Measurements from ENCODE around the gene GSTO1.

Gene GSTO1

GRCh38 chr10:104277785-104278184, 23.1 kb downstream of the GSTO1 start:
- FAIRE-seq = no peak

- FAIRE-seq = no peak
These were observed 25.0 kb downstream of the GSTO1 start for GRCh38 chr10:104279550-104280259.

GRCh38 chr10:104281694-104282093, 27.0 kb downstream of the GSTO1 start:
- no peak for FAIRE-seq

GRCh38 chr10:104284846-104285245, 30.2 kb downstream of the GSTO1 start:
- no peak for FAIRE-seq

- no peak for FAIRE-seq
These were observed 32.2 kb downstream of the GSTO1 start for GRCh38 chr10:104286939-104287338.

GRCh38 chr10:104288355-104288754, 33.7 kb downstream of the GSTO1 start:
- FAIRE-seq = no peak

- no peak for FAIRE-seq
These were observed 36.8 kb downstream of the GSTO1 start for GRCh38 chr10:104291439-104291951.

GRCh38 chr10:104293011-104293410, 38.3 kb downstream of the GSTO1 start:
- no peak for FAIRE-seq

- FAIRE-seq = no peak
These were observed 39.2 kb downstream of the GSTO1 start for GRCh38 chr10:104293781-104294321.

- no peak for FAIRE-seq
These were observed 42.2 kb downstream of the GSTO1 start for GRCh38 chr10:104296687-104297436.

GRCh38 chr10:104297697-104298660, 43.3 kb downstream of the GSTO1 start:
- FAIRE-seq = no peak

- no peak for FAIRE-seq
These were observed 44.6 kb downstream of the GSTO1 start for GRCh38 chr10:104299031-104299904.

- no peak for FAIRE-seq
These were observed 45.5 kb downstream of the GSTO1 start for GRCh38 chr10:104300002-104300735.

- FAIRE-seq = peak; percentile 72
These were observed 46.1 kb downstream of the GSTO1 start for GRCh38 chr10:104300736-104301292.

GRCh38 chr10:104301907-104302690, 47.4 kb downstream of the GSTO1 start:
- no peak for FAIRE-seq

- FAIRE-seq = no peak
These were observed 49.1 kb downstream of the GSTO1 start for GRCh38 chr10:104303594-104304355.

GRCh38 chr10:104304356-104304745, 49.7 kb downstream of the GSTO1 start:
- FAIRE-seq = no peak

- no peak for FAIRE-seq
These were observed 50.2 kb downstream of the GSTO1 start for GRCh38 chr10:104304927-104305326.

- FAIRE-seq = no peak
These were observed 52.2 kb downstream of the GSTO1 start for GRCh38 chr10:104306897-104307296.
